Measurements from ENCODE around the gene TMEM203. TPM values are rescaled to one million over a fixed set of nuclear protein-coding genes. Genes with fewer than 3 reads are reported as not detected.
A peak's percentile ranks its signal among the peaks of the same experiment; 100 is the strongest.

The TMEM203 gene
- total RNA-seq, 2 donors from 2014 or later, result 15.3 to 27.1 TPM

GRCh38 chr9:137159105-137160053 is 46.1 kb downstream of the TMEM203 start:
- no peak overlapping the region for H3K27ac Mint-ChIP-seq
- ATAC-seq, result no peak

GRCh38 chr9:137158625-137159024 is 46.8 kb downstream of the TMEM203 start:
- no peaks in the 10 kb centered on the region for H3K36me3 Mint-ChIP-seq
- ATAC-seq (no peak), DNase-seq (ENCODE audit: low spot score in 2 of 2) (no peak)
- H3K9me3 Mint-ChIP-seq, result no peaks in the 10 kb centered on the region
- H3K27ac Mint-ChIP-seq, result no peak overlapping the region

More at GRCh38 chr9:137159105-137160053, 46.1 kb downstream of the TMEM203 start:
- no peak for DNase-seq (ENCODE audit: low spot score in 2 of 2)
- Mint-ChIP-seq H3K36me3 (no peaks in the 10 kb centered on the region), H3K9me3 (no peaks in the 10 kb centered on the region)

- Mint-ChIP-seq H3K36me3 (no peaks in the 10 kb centered on the region), H3K9me3 (no peaks in the 10 kb centered on the region), H3K27ac (no peak overlapping the region)
- ATAC-seq (no peak), DNase-seq (ENCODE audit: low spot score in 2 of 2) (no peak)
Observed at GRCh38 chr9:137157618-137158415, 47.6 kb downstream of the TMEM203 start.

GRCh38 chr9:137156567-137157375 is 48.7 kb downstream of the TMEM203 start:
- Mint-ChIP-seq H3K36me3 (no peaks in the 10 kb centered on the region), H3K9me3 (no peaks in the 10 kb centered on the region), H3K27ac (no peak overlapping the region)
- DNase-seq (ENCODE audit: low spot score in 2 of 2) (peak in 1 of 2 donors; percentile 68), ATAC-seq (peak; percentile 56 to 75)

Other genes starting within 250 kb of the TMEM203 start
- gene PTGDS, start 228.1 kb downstream of the TMEM203 start, total RNA-seq, result not detected
- not detected for gene LCNL1, start 222.7 kb downstream of the TMEM203 start, total RNA-seq
- gene PAXX, start 213.2 kb downstream of the TMEM203 start, total RNA-seq, result 10 to 100 TPM; 36.7 to 64.5 TPM
- not detected for gene CLIC3, start 209.1 kb downstream of the TMEM203 start, total RNA-seq
- gene ABCA2, start 177.4 kb downstream of the TMEM203 start, total RNA-seq, result 10 to 100 TPM; 17.8 to 21.9 TPM
- 1 to 10 TPM; 1.4 to 1.6 TPM for gene FUT7, start 173.6 kb downstream of the TMEM203 start, total RNA-seq
- 10 to 100 TPM; 29.4 to 34.2 TPM for gene NPDC1, start 159.5 kb downstream of the TMEM203 start, total RNA-seq
- under 1 TPM in 1 of 2 donors, not detected in 1; 0.27 TPM for gene ENTPD2, start 151.6 kb downstream of the TMEM203 start, total RNA-seq
- 10 to 100 TPM in 1 of 2 donors, 1 to 10 TPM in 1; 3.5 to 13.3 TPM for gene SAPCD2, start 135.1 kb downstream of the TMEM203 start, total RNA-seq
- 10 to 100 TPM in 1 of 2 donors, 1 to 10 TPM in 1; 7.5 to 28.2 TPM for gene UAP1L1, start 128.1 kb downstream of the TMEM203 start, total RNA-seq
- 10 to 100 TPM; 23.8 to 41.4 TPM for gene MAN1B1, start 118.7 kb downstream of the TMEM203 start, total RNA-seq
- gene DPP7, start 90.9 kb downstream of the TMEM203 start, total RNA-seq, result 100 to 1,000 TPM; 172 to 236 TPM
- gene GRIN1, start 66.5 kb downstream of the TMEM203 start, total RNA-seq, result under 1 TPM in 1 of 2 donors, not detected in 1; 0.10 TPM
- not detected for gene LRRC26, start 35.6 kb downstream of the TMEM203 start, total RNA-seq
- not detected for gene TMEM210, start 33.6 kb downstream of the TMEM203 start, total RNA-seq
- gene ANAPC2, start 17.1 kb downstream of the TMEM203 start, total RNA-seq, result 10 to 100 TPM; 48.1 to 68.3 TPM
- 10 to 100 TPM; 37.1 to 64.0 TPM for gene SSNA1, start 17.0 kb downstream of the TMEM203 start, total RNA-seq
- gene TPRN, start 4.9 kb downstream of the TMEM203 start, total RNA-seq, result 1 to 10 TPM; 5.7 to 7.3 TPM
- 10 to 100 TPM; 31.7 to 48.5 TPM for gene NDOR1, start 52 bp upstream of the TMEM203 start, total RNA-seq
- 1 to 10 TPM; 3.1 to 9.4 TPM for gene RNF208, start 16.6 kb upstream of the TMEM203 start, total RNA-seq
- gene CYSRT1, start 19.5 kb upstream of the TMEM203 start, total RNA-seq, result under 1 TPM; 0.34 to 0.64 TPM
- gene RNF224, start 21.9 kb upstream of the TMEM203 start, total RNA-seq, result not detected
- under 1 TPM in 1 of 2 donors, not detected in 1; 0.12 TPM for gene SLC34A3, start 25.3 kb upstream of the TMEM203 start, total RNA-seq
- gene TUBB4B, start 35.6 kb upstream of the TMEM203 start, total RNA-seq, result 100 to 1,000 TPM; 277 to 307 TPM
- not detected for gene STPG3, start 45.6 kb upstream of the TMEM203 start, total RNA-seq
- gene NELFB, start 49.7 kb upstream of the TMEM203 start, total RNA-seq, result 10 to 100 TPM; 57.6 to 58.4 TPM
- gene TOR4A, start 72.1 kb upstream of the TMEM203 start, total RNA-seq, result 1 to 10 TPM; 2.6 to 8.8 TPM
- 1 to 10 TPM in 1 of 2 donors, under 1 TPM in 1; 0.61 to 3.1 TPM for gene NRARP, start 96.6 kb upstream of the TMEM203 start, total RNA-seq
- 10 to 100 TPM in 1 of 2 donors, 1 to 10 TPM in 1; 7.9 to 14.8 TPM for gene EXD3, start 217.5 kb upstream of the TMEM203 start, total RNA-seq
- gene NOXA1, start 217.7 kb upstream of the TMEM203 start, total RNA-seq, result 1 to 10 TPM in 1 of 2 donors, not detected in 1; 1.5 TPM
- gene ENTPD8, start 235.7 kb upstream of the TMEM203 start, total RNA-seq, result not detected